WTC11 (cell line): ENCODE data around the gene ITGA5. TPM values are rescaled to one million over a fixed set of nuclear protein-coding genes. Genes with fewer than 3 reads are reported as not detected.

Experiments
- ATAC-seq: fragments of 200-7000 bp; cut with Tn5 transposase; 2 replicates; pipeline ENCODE4 v1.10.0; 2021; ENCODE audit warnings: mild to moderate bottlenecking, moderate library complexity
- CTCF ChIA-PET: fragments of 300-600 bp; sonication (Branson Sonifier 250); formaldehyde crosslinking; loops from one replicate; lab custom pipeline; 2021; ENCODE audit warnings: antibody characterized with exemption; lab: Charles Lee
- POLR2A ChIA-PET: fragments of 350-600 bp; sonication (Branson Sonifier 250); formaldehyde crosslinking; loops from one replicate; lab custom pipeline; 2021; ENCODE audit warnings: antibody characterized with exemption; lab: Charles Lee
- DNase-seq: peaks from one replicate; pipeline ENCODE4 v3.0.0; 2021; ENCODE audit warnings: low spot score
- H3K27ac Mint-ChIP-seq: 2 replicates; pipeline ENCODE4 v1.8.0; 2021; ENCODE audit warnings: mixed read lengths
- H3K27me3 Mint-ChIP-seq: 2 replicates; pipeline ENCODE4 v1.8.0; 2021; ENCODE audit warnings: low read depth, mild to moderate bottlenecking, moderate library complexity, mixed read lengths
- H3K36me3 Mint-ChIP-seq: 2 replicates; pipeline ENCODE4 v1.8.0; 2021; ENCODE audit warnings: mixed read lengths
- H3K4me1 Mint-ChIP-seq: 2 replicates; pipeline ENCODE4 v1.8.0; 2022; ENCODE audit warnings: mixed read lengths
- H3K4me3 Mint-ChIP-seq: 2 replicates; pipeline ENCODE4 v1.8.0; 2021; ENCODE audit warnings: mild to moderate bottlenecking, moderate library complexity, mixed read lengths
- H3K9me3 Mint-ChIP-seq: 2 replicates; pipeline ENCODE4 v1.8.0; 2021; ENCODE audit warnings: mixed read lengths
- ATF1 ChIP-seq: sonication (generic); formaldehyde crosslinking; IDR thresholded peaks from 2 replicates; pipeline ENCODE4 v1.8.1; 2023; ENCODE audit warnings: mild to moderate bottlenecking, moderate library complexity, missing genetic modification reagents
- CBFB ChIP-seq: sonication (generic); formaldehyde crosslinking; IDR thresholded peaks from 2 replicates; pipeline ENCODE4 v1.8.1; 2022; ENCODE audit warnings: mild to moderate bottlenecking, low read depth, missing genetic modification reagents
- ESRRA ChIP-seq: sonication (generic); formaldehyde crosslinking; IDR thresholded peaks from 2 replicates; pipeline ENCODE4 v1.8.1; 2022; ENCODE audit warnings: mild to moderate bottlenecking, missing genetic modification reagents, borderline replicate concordance
- FOXK1 ChIP-seq: sonication (generic); formaldehyde crosslinking; IDR thresholded peaks from 2 replicates; pipeline ENCODE4 v1.8.0; 2022; ENCODE audit warnings: mild to moderate bottlenecking, moderate library complexity, missing genetic modification reagents
- FOXP1 ChIP-seq: sonication (generic); formaldehyde crosslinking; IDR thresholded peaks from 2 replicates; pipeline ENCODE4 v1.8.0; 2022; ENCODE audit warnings: missing genetic modification reagents, mild to moderate bottlenecking, moderate library complexity, borderline replicate concordance
- HMGA2 ChIP-seq: fragments of 250-450 bp; sonication (Bioruptor Pico); IDR thresholded peaks from 2 replicates; pipeline ENCODE4 v1.4.0; 2021; ENCODE audit warnings: mild to moderate bottlenecking, moderate library complexity
- RELA ChIP-seq: sonication (generic); formaldehyde crosslinking; IDR thresholded peaks from 2 replicates; pipeline ENCODE4 v1.8.1; 2022; ENCODE audit warnings: missing genetic modification reagents, mild to moderate bottlenecking, borderline replicate concordance
- SMAD3 ChIP-seq: sonication (generic); formaldehyde crosslinking; IDR thresholded peaks from 2 replicates; pipeline ENCODE4 v1.8.0; 2022; ENCODE audit warnings: missing genetic modification reagents, mild to moderate bottlenecking, borderline replicate concordance
- SOX15 ChIP-seq: fragments of 250-450 bp; sonication (Bioruptor Pico); IDR thresholded peaks from 2 replicates; pipeline ENCODE4 v1.9.0; 2021; ENCODE audit warnings: mild to moderate bottlenecking
- TEAD4 ChIP-seq: sonication (generic); formaldehyde crosslinking; IDR thresholded peaks from 2 replicates; pipeline ENCODE4 v1.8.0; 2022; ENCODE audit warnings: mild to moderate bottlenecking, missing genetic modification reagents
- total RNA-seq: library from RNA; stranded (reverse); gene quantifications from 3 replicates; pipeline ENCODE4 v1.2.3, GENCODE V29; 2021
- TF ChIP-seq, protein P1 (sequence below): sonication (generic); formaldehyde crosslinking; IDR thresholded peaks from 2 replicates; pipeline ENCODE4 v1.8.1; 2023; ENCODE audit warnings: mild to moderate bottlenecking, missing genetic modification reagents, moderate library complexity
- TF ChIP-seq, protein P2 (sequence below): sonication (generic); formaldehyde crosslinking; IDR thresholded peaks from 2 replicates; pipeline ENCODE4 v1.8.1; 2022; ENCODE audit warnings: missing genetic modification reagents, borderline replicate concordance
- TF ChIP-seq, protein P3 (sequence below): fragments of 250-450 bp; sonication (Bioruptor Pico); IDR thresholded peaks from 2 replicates; pipeline ENCODE4 v2.1.2; 2022; ENCODE audit warnings: mild to moderate bottlenecking, moderate library complexity
- TF ChIP-seq, protein P4 (sequence below): sonication (generic); formaldehyde crosslinking; conservative IDR thresholded peaks from 2 replicates; pipeline ENCODE4 v1.8.1; 2022; ENCODE audit warnings: mild to moderate bottlenecking, missing genetic modification reagents
- TF ChIP-seq, protein P5 (sequence below): fragments of 250-450 bp; sonication (Bioruptor Pico); IDR thresholded peaks from 2 replicates; pipeline ENCODE4 v1.9.0; 2021; ENCODE audit warnings: mild to moderate bottlenecking
- TF ChIP-seq, protein P6 (sequence below): sonication (generic); formaldehyde crosslinking; IDR thresholded peaks from 2 replicates; pipeline ENCODE4 v1.8.0; 2022; ENCODE audit warnings: mild to moderate bottlenecking, missing genetic modification reagents
- TF ChIP-seq, protein P7 (sequence below): fragments of 200-600 bp; IDR thresholded peaks from 2 replicates; pipeline ENCODE4 v1.8.0; 2022; ENCODE audit warnings: antibody characterized with exemption

Gene ITGA5
- total RNA-seq, 1 experiment from 2014 or later = 21.9 TPM

DNA sequence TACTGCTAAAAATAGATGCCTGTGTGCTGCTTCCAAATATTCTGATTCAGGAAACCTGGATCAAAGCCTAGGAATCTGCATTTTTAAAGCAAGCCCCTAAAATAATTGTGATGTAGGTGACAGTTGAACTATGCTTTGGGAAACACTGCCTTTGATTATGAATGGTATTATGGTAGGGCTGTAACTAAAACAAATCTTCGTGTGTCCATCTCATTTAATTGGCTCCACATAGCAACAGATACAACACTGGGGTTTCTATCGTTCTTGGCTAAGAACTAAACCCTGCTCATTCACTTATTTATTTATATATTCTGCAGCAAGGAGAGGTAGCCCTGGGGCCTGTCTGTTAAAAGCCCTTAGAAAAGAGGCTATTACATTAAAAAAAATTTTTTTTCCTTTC is 23.0 kb upstream of the ITGA5 start (continued):
- TF ChIP-seq HMGA2 (CRISPR knock-in tag) = no peak
- TF ChIP-seq, protein P1, sequence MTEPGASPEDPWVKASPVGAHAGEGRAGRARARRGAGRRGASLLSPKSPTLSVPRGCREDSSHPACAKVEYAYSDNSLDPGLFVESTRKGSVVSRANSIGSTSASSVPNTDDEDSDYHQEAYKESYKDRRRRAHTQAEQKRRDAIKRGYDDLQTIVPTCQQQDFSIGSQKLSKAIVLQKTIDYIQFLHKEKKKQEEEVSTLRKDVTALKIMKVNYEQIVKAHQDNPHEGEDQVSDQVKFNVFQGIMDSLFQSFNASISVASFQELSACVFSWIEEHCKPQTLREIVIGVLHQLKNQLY = no peak
- TF ChIP-seq, protein P2, sequence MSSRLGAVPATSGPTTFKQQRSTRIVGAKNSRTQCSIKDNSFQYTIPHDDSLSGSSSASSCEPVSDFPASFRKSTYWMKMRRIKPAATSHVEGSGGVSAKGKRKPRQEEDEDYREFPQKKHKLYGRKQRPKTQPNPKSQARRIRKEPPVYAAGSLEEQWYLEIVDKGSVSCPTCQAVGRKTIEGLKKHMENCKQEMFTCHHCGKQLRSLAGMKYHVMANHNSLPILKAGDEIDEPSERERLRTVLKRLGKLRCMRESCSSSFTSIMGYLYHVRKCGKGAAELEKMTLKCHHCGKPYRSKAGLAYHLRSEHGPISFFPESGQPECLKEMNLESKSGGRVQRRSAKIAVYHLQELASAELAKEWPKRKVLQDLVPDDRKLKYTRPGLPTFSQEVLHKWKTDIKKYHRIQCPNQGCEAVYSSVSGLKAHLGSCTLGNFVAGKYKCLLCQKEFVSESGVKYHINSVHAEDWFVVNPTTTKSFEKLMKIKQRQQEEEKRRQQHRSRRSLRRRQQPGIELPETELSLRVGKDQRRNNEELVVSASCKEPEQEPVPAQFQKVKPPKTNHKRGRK (CRISPR knock-in tag) = no peak
- TF ChIP-seq FOXK1 (CRISPR knock-in tag) = no peak
- TF ChIP-seq, protein P3, sequence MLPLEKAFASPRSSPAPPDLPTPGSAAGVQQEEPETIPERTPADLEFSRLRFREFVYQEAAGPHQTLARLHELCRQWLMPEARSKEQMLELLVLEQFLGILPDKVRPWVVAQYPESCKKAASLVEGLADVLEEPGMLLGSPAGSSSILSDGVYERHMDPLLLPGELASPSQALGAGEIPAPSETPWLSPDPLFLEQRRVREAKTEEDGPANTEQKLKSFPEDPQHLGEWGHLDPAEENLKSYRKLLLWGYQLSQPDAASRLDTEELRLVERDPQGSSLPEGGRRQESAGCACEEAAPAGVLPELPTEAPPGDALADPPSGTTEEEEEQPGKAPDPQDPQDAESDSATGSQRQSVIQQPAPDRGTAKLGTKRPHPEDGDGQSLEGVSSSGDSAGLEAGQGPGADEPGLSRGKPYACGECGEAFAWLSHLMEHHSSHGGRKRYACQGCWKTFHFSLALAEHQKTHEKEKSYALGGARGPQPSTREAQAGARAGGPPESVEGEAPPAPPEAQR (CRISPR knock-in tag) = no peak
- TF ChIP-seq, protein P4, sequence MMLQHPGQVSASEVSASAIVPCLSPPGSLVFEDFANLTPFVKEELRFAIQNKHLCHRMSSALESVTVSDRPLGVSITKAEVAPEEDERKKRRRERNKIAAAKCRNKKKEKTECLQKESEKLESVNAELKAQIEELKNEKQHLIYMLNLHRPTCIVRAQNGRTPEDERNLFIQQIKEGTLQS = no peak
- TF ChIP-seq RELA (CRISPR knock-in tag) = no peak
- TF ChIP-seq ATF1 (CRISPR knock-in tag) = no peak
- TF ChIP-seq, all 79 proteins: peak for 0

DNA sequence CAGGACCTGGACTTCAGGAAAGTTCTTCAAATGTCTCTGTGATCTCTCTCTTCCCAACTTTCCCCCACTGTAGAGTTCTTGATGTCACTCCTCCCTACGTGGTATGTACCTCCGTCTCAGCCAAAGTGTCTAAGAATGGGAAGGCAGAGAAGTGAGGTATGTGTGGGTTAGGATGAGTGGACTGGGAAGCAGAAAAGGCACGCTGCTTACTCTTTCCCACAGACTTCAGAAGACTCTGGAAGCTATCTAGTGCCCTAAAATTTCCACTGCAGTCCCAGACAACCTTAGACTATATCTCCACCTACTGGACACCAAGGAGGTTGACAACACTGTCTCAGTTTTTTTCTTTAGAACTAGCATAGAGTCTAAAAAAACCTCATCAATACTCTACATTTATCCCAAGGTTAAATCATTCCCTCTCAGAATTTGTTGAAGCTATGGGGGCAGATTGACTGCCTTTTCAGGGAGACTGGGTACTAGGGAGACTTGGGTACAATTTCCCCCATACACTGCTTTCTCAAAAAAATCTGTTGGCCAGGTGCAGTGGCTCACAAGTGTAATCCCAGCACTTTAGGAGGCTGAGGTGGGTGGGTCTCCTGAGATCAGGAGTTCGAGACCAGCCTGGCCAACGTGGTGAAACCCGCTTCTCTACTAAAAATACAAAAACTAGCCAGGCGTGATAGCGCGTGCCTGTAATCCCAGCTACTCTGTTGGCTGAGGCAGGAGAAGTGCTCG is 20.6 kb upstream of the ITGA5 start:
- peak; percentile 88 for ATAC-seq
- ChIA-PET CTCF (interaction anchor here (0.5 to 14.2 kb wide), 23 partner anchors 7 to 133 kb away, joined by 3 to 361 read pairs (median 8); no protein-coding TSS in a partner anchor), POLR2A (interaction anchor here (0.9 to 1.8 kb wide), 2 partner anchors 12 to 40 kb away, joined by 3 to 4 read pairs; no protein-coding TSS in a partner anchor)
- H3K36me3 Mint-ChIP-seq = no peaks in the 10 kb centered on the region
- H3K27ac Mint-ChIP-seq = no peak overlapping the region
- TF ChIP-seq, protein P5, sequence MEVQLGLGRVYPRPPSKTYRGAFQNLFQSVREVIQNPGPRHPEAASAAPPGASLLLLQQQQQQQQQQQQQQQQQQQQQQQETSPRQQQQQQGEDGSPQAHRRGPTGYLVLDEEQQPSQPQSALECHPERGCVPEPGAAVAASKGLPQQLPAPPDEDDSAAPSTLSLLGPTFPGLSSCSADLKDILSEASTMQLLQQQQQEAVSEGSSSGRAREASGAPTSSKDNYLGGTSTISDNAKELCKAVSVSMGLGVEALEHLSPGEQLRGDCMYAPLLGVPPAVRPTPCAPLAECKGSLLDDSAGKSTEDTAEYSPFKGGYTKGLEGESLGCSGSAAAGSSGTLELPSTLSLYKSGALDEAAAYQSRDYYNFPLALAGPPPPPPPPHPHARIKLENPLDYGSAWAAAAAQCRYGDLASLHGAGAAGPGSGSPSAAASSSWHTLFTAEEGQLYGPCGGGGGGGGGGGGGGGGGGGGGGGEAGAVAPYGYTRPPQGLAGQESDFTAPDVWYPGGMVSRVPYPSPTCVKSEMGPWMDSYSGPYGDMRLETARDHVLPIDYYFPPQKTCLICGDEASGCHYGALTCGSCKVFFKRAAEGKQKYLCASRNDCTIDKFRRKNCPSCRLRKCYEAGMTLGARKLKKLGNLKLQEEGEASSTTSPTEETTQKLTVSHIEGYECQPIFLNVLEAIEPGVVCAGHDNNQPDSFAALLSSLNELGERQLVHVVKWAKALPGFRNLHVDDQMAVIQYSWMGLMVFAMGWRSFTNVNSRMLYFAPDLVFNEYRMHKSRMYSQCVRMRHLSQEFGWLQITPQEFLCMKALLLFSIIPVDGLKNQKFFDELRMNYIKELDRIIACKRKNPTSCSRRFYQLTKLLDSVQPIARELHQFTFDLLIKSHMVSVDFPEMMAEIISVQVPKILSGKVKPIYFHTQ (CRISPR knock-in tag) = no peak
- TF ChIP-seq, protein P6, sequence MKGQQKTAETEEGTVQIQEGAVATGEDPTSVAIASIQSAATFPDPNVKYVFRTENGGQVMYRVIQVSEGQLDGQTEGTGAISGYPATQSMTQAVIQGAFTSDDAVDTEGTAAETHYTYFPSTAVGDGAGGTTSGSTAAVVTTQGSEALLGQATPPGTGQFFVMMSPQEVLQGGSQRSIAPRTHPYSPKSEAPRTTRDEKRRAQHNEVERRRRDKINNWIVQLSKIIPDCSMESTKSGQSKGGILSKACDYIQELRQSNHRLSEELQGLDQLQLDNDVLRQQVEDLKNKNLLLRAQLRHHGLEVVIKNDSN (CRISPR knock-in tag) = no peak
- TF ChIP-seq, protein P7, sequence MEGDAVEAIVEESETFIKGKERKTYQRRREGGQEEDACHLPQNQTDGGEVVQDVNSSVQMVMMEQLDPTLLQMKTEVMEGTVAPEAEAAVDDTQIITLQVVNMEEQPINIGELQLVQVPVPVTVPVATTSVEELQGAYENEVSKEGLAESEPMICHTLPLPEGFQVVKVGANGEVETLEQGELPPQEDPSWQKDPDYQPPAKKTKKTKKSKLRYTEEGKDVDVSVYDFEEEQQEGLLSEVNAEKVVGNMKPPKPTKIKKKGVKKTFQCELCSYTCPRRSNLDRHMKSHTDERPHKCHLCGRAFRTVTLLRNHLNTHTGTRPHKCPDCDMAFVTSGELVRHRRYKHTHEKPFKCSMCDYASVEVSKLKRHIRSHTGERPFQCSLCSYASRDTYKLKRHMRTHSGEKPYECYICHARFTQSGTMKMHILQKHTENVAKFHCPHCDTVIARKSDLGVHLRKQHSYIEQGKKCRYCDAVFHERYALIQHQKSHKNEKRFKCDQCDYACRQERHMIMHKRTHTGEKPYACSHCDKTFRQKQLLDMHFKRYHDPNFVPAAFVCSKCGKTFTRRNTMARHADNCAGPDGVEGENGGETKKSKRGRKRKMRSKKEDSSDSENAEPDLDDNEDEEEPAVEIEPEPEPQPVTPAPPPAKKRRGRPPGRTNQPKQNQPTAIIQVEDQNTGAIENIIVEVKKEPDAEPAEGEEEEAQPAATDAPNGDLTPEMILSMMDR = peak; percentile 74
- no peak overlapping the region for H3K4me3 Mint-ChIP-seq
- no peaks in the 10 kb centered on the region for H3K9me3 Mint-ChIP-seq
- DNase-seq = no peak
- H3K27me3 Mint-ChIP-seq = peaks cover 99% of the 10 kb centered on the region
- H3K4me1 Mint-ChIP-seq = peaks cover 7% of the 10 kb centered on the region

DNA sequence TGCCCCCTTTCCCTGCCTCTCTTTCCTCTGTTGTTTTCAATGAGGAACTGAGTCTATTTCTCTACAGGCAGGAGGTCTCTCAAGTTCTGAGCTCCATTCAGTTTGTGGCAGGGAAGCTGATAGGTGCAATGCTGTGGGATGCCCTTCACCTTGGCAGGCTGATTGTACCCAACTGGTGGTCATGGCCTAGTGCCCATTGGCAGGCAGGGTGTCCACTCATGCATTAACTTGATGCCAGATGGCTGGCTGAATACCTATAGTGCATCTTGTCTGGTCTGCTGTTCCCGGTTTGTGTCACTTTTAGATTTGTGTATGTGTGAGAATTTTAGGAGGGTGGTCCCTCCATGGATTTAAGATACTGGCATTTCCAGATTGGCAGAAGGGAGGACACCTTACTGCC is 20.0 kb upstream of the ITGA5 start:
- Mint-ChIP-seq H3K36me3 (no peaks in the 10 kb centered on the region), H3K27ac (no peak overlapping the region), H3K27me3 (peaks cover 98% of the 10 kb centered on the region), H3K4me1 (peaks cover 7% of the 10 kb centered on the region), H3K4me3 (no peak overlapping the region), H3K9me3 (no peaks in the 10 kb centered on the region)
- no peak for DNase-seq
- POLR2A ChIA-PET = interaction anchor here (0.9 to 1.8 kb wide), 2 partner anchors 11 to 39 kb away, joined by 3 to 4 read pairs; no protein-coding TSS in a partner anchor
- CTCF ChIA-PET = interaction anchor here (0.5 to 14.2 kb wide), 26 partner anchors 8 to 134 kb away, joined by 3 to 361 read pairs (median 8); no protein-coding TSS in a partner anchor
- no peak for ATAC-seq
- TF ChIP-seq, protein P2 (CRISPR knock-in tag) = no peak
- TF ChIP-seq HMGA2 (CRISPR knock-in tag) = no peak
- TF ChIP-seq, protein P1 = no peak
- TF ChIP-seq TEAD4 = no peak
- no peak for TF ChIP-seq SOX15 (CRISPR knock-in tag)
- no peak for TF ChIP-seq FOXP1 (CRISPR knock-in tag)
- TF ChIP-seq SMAD3 (CRISPR knock-in tag) = no peak
- no peak for TF ChIP-seq ESRRA (CRISPR knock-in tag)
- TF ChIP-seq CBFB = no peak
